DOHH2 (cell line): ENCODE data around the gene COL27A1.

Source experiments
- EZH2phosphoT487 ChIP-seq: fragments of 200-600 bp; sonication (generic); IDR thresholded peaks from 2 replicates; pipeline ENCODE4 v1.6.1; 2017; ENCODE audit warnings: borderline replicate concordance, mild to moderate bottlenecking, antibody characterized with exemption, low read length, moderate library complexity, mixed read lengths
- TF ChIP-seq, protein P1 (sequence below): fragments of 200-600 bp; sonication (generic); IDR thresholded peaks from one replicate; pipeline ENCODE4 v1.5.1; 2014; ENCODE audit warnings: antibody characterized with exemption, mild to moderate bottlenecking, low read depth, low read length; ENCODE audit not compliant: poor library complexity, severe bottlenecking

DNA sequence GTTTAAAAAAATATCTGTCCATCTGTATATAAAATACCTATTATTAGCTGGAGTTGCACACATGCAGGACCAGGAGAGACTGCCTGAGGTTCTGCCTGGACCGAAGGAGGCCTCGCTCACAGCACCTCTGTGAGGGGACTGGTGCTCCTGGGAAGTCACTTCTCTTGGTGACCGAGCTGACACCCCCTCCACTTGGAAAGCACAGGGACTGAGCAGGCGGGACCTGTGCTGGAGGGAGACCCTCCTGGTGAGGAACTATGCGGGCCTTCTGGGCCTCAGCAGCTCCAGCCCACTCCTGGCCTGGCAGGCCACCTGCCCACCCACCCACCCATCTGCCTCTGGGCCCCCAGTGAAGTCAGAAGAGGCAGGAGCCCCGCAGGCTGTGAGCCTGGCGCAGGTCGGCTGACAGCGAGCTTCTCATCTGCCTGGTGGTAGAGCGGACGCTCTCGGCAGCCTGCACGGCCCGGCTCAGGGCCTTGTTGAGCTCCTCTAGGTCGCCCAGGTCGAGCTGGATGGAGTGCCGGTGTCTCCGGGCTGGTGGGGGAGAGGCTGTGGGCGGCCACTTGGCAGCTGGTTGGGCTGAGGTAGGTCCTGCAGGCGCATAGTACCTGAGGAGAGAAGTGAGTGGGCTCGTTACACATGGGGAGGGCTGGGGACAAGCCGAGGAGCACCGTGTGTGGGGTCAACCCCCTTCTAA is 181.5 kb downstream of the COL27A1 start:
- TF ChIP-seq, protein P1, sequence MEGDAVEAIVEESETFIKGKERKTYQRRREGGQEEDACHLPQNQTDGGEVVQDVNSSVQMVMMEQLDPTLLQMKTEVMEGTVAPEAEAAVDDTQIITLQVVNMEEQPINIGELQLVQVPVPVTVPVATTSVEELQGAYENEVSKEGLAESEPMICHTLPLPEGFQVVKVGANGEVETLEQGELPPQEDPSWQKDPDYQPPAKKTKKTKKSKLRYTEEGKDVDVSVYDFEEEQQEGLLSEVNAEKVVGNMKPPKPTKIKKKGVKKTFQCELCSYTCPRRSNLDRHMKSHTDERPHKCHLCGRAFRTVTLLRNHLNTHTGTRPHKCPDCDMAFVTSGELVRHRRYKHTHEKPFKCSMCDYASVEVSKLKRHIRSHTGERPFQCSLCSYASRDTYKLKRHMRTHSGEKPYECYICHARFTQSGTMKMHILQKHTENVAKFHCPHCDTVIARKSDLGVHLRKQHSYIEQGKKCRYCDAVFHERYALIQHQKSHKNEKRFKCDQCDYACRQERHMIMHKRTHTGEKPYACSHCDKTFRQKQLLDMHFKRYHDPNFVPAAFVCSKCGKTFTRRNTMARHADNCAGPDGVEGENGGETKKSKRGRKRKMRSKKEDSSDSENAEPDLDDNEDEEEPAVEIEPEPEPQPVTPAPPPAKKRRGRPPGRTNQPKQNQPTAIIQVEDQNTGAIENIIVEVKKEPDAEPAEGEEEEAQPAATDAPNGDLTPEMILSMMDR, result no peak
- no peak for TF ChIP-seq EZH2phosphoT487
